Body of pancreas (tissue), 4 donors: ENCODE results near the gene RDH13.
"Not testable (repeated sequence)": the region's sequence is repeated elsewhere in the genome, so short reads cannot be mapped to it uniquely, and the experiment has no call there.

Experiments used
- POLR2A ChIP-seq, 3 donors: fragments of 450-650 bp; IDR thresholded peaks; one replicate each; pipeline ENCODE4 v1.6.1; 2016; ENCODE audit warnings: antibody characterized with exemption in 3 of 3, mild to moderate bottlenecking in 2 of 3
- TF ChIP-seq, protein P1 (sequence below), 7 experiments: fragments of 450-650 bp in 4 of 7; fragments of 200-600 bp in 3 of 7; sonication (generic) in 3 of 7; IDR thresholded peaks; one replicate each; pipeline ENCODE4 v1.5.1; 2016 to 2019; ENCODE audit warnings: antibody characterized with exemption in 7 of 7

DNA sequence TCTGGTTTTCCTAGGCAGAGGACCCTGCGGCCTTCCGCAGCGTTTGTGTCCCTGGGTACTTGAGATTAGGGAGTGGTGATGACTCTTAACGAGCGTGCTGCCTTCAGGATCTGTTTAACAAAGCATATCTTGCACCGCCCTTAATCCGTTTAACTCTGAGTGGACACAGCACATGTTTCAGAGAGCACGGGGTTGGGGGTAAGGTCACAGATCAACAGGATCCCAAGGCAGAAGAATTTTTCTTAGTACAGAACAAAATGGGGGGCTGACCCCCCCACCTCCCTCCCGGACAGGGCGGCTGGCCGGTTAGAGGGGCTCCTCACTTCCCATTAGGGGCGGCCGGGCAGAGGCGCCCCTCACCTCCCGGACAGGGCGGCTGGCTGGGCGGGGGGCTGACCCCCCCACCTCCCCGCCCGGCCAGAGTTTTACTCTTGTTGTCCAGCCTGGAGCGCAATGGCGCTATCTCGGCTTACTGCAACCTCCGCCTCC is 64.2 kb downstream of the RDH13 start:
- TF ChIP-seq, protein P1, sequence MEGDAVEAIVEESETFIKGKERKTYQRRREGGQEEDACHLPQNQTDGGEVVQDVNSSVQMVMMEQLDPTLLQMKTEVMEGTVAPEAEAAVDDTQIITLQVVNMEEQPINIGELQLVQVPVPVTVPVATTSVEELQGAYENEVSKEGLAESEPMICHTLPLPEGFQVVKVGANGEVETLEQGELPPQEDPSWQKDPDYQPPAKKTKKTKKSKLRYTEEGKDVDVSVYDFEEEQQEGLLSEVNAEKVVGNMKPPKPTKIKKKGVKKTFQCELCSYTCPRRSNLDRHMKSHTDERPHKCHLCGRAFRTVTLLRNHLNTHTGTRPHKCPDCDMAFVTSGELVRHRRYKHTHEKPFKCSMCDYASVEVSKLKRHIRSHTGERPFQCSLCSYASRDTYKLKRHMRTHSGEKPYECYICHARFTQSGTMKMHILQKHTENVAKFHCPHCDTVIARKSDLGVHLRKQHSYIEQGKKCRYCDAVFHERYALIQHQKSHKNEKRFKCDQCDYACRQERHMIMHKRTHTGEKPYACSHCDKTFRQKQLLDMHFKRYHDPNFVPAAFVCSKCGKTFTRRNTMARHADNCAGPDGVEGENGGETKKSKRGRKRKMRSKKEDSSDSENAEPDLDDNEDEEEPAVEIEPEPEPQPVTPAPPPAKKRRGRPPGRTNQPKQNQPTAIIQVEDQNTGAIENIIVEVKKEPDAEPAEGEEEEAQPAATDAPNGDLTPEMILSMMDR (IDR thresholded peaks at IDR 0.05): not testable (repeated sequence)
- not testable (repeated sequence) for TF ChIP-seq POLR2A (IDR thresholded peaks at IDR 0.05)
